GM21717 (cell line): ENCODE data around the gene OGFRL1.

ENCODE experiments used
- ATAC-seq: cut with Tn5 transposase; IDR thresholded peaks from one replicate; pipeline ENCODE4 v1.9.1; 2021; ENCODE audit warnings: mild to moderate bottlenecking, moderate library complexity; ENCODE audit not compliant: unreplicated experiment

The OGFRL1 gene

DNA sequence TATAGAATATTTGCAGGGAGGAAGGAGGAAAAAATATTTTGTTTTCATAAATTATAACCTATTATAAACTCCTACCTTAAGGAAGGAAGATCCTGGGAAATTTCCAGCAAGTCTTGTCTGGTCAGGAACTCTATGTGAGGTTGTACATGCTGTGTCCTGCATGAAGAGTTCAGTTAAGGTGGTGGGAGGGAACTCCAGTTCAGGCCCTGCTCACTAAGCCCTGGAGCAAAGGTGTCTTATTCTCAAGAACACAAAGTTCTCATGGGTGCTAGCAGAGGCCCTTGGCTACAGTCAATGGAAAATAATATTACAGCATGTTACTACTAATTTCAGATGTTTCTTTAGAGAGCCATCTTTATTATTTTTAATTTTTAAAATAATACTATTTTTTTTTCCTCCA lies 3.8 kb upstream of the OGFRL1 start:
- no peak for ATAC-seq

DNA sequence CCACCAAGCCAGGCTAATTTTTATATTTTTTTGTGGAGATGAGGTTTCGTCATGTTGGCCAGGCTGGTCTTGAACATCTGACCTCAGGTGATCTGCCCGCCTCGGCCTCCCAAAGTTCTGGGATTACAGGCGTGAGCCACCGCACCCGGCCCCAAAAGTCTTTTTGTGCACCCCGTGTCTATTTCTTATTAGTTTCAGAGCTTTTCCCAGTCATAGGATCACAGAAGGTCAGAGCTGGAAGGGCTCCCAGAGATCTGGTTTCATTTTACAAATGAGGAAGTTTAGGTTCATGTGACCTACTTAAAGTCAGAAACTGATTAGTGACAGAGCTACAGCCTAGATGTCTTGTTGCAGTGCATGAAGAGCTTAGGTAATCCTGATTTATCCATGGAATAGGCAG lies 1.6 kb upstream of the OGFRL1 start:
- no peak for ATAC-seq

DNA sequence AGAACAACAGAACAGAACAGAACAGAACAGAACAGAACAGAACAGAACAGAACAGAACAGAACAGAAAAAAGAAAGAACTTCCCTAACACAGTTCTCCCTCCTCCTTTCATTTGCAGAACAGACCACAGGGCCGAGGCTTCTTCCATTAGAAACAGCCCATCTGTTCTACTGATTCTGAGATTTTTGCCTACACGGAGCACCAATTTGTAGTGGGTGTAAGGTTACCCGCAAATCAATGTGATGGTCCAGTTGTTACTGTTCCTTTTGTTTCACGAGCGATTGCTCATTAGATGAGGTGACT lies 734 bp upstream of the OGFRL1 start:
- ATAC-seq: no peak

DNA sequence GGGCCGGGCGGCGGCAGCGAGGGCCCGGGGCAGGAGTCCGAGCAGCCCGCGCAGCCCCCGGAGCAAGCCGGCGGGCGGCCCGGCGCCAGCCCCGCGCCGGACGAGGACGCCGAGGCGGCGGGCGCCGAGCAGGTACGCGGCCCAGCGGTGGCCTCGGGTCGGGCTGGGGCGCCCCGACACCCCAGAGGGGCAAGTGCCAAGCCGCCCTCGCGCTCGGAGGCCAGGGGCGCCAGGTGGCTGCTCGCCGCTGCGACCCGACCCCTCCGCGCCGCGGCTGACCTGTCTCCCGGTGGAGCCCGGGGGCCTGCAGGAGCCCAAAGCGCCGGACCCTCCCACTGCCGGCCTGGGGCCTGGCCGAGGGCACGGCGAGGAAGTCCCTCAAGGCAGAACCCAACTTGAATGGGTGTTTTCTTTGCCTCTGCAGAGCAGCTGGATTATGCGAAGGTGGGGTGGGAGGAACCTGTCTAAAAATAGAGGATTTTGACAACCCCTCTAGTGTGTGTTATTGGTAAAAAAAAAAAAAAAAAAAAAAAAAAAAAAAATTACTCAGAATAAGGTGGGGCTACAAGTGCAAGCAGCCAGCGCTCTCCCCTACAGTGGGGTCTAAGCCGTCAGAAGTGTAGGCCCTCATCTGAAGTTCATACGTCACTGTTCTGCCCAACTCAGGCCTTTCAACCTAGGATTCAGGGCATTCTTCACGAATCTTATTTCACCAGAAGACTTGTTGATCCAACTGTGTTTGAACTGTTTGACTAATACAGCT lies 609 bp downstream of the OGFRL1 start:
- peak; percentile 31 for ATAC-seq

DNA sequence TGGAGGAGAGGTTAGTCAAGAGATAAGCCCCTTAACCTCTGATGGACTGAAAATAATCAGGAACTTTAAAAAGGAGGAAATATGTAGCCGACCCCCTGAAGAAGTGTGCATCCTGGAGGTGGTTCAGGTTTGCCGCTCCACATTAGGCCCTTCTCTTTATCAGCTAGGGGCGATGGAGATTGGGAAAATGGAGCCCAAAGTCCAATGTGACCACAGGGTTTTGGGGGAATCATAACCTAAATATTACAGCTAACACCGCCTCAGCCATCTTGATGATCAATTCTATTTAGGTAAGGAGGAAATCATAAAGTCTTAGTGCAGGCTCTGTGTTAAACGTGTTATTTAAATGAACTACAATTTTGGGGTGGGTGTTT lies 1.2 kb downstream of the OGFRL1 start:
- no peak for ATAC-seq

DNA sequence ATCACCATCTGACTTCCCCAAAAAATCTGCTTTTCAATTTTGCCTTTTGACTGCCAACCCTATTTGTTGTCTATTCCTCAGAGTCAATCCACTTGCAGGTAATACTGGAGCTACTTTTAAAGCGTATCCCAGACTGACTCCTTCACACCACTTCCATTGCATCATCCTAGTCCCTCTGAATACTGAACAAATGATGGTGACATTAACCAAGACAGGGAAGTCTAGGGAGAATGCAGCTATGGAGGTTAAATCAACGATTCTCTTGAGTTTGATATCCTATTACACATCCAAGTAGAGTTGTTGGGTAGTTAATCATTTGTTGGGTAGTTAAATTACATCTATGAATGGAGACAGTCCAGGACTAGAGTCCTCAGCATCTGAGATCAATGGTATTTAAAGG lies 2.0 kb downstream of the OGFRL1 start:
- no peak for ATAC-seq

DNA sequence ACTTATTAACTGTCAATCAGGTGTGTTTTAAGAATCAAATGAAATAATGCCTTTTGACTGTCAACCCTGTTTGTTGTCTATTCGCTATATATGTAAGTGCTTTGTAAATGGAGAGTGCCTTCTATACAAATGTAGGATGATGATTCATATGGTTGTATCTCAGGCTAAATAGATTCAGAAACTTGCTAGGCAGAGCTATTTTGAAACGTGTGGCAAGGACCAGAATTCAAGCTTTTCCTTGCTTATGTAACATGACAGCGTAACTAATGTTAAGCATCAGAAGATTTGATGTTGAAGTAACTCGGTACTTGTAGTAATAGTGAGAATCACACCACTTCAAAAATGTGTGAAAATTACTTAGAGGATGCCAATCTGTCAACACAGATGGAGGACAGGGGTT lies 3.4 kb downstream of the OGFRL1 start:
- no peak for ATAC-seq

DNA sequence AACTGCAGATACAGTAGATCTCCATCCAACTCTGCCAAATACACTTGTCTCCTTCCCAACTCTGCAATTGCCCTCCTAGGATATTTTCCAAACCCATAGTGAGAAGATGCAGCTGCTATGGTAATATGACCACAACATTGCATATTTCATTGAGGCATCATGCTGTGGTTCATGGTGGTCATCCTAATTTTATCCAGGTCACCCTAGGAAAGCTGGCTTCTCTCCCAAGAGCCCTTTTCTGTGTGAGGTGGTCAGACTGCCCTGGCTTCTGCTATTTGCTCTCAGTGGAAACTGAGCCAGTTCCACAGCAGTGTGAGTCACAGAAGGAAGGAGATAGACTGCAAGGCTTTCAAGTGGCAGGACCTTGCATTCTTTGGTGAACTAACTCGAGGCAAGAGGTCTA lies 5.5 kb downstream of the OGFRL1 start:
- no peak for ATAC-seq

DNA sequence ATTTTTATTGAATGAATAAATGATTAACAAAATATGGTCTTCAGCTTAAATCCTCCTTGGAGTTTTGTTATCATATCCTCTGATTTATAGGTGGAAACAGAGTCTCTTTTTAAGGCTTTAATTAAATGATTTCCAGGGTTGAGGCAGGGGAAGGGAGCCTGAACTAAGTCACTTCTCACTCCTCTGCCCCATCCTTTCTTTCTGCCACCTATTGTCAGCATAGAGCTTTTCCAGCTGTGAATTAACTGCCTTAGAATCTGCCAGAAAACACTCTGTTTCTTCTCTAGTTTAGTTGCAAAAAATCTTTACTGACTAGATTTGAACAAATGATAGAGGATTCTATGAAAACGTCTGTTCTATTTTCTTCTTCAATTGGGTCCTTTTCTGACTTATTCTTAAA lies 9.8 kb downstream of the OGFRL1 start:
- ATAC-seq: no peak

DNA sequence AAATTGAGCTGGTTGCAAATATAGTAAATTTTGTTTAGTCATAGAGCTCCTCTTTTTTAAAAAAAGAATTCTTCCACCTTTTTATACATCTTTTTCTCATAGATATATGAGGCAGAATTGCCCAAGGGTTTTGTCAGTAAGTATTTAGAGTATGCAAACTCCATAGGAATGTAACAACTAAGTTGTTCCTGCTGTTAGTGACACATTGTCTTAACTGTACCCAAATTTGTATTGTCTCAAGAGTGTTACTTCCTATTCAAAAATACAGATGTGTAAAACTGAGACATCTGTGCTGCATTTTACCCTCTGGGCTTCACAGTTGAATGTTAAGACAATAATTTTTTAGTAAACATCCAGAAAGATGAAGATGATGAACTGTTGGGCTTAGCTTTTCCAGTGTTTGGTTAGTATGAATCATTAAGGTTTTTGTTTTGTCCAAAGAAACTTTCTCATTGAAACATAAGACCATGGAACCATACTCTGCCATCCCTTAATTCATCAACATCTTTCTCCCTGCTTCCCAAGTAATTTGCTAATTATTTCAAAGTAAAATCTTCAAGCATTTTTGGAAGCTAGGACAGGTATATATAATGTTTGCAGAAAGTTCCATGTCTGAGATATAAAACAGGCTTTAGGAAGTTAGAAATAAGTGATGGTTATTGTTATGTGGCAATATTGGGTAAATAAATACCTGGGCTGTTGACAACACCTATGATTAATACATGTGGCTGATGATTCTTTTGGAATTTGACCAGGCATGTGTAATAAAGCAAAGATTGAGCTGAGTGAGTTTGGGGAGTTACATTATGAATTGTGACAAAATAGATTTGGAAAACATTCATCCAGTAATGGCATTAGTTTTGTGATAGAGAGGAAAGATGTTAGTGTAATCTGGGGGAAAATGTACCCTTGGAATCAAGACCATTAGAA lies 11.2 kb downstream of the OGFRL1 start:
- no peak for ATAC-seq

DNA sequence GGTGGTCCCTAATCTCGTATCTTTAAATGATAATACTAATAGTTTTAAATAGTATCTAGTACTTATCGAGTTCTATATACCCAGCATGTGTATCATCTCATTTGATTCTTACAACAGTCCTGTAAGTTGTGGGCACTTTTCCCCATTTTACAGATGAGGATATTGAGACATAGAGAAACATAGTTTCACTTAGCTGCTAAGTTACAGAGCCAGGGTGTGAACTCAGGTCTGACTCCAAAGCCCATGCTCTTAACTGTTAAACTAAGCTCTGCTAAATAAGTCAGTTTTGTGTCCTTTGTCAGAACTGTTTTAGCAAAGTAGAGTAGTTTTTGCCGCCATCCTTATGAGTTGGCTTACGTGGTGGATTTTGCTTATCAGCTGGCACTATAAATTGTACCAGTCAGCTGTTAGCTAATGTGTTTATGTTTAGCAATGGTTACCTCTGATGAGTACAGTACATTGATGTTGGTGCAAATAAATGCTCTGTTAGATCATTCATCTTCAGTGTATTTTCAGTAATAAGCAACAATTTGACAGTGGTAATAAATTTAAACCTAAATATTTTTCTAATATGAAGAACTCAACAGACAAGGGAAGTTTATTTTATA lies 12.1 kb downstream of the OGFRL1 start:
- no peak for ATAC-seq

DNA sequence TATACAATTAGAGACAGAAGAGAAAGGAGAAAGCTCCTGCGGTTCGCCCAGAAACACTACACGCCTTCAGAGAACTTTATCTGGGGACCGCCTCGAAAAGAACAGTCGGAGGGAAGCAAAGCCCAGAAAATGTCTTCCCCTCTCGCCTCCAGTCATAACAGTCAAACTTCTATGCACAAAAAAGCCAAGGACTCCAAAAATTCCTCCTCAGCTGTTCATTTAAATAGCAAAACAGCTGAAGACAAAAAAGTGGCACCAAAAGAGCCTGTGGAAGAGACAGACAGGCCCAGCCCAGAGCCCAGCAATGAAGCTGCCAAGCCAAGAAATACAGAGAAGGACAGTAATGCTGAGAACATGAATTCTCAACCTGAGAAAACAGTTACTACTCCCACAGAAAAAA lies 12.9 kb downstream of the OGFRL1 start:
- no peak for ATAC-seq

DNA sequence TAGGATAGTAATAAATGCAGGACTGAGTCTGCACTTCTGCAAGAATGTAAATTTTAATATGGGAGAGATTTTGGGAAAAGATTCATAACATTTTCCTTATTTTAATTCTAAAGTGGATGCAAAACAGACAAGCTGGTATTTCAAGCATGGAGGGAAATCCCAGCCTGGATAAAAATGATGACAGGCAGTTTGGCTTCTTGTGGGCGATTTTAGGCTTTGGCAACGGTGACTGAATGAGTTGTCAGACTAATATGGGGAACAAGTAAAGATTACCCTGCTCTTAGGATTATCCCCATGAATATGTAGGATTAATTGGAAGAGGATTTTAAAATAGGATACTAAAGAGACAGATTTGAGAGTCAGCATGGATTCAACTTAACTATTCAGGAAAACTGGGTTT lies 21.0 kb downstream of the OGFRL1 start:
- ATAC-seq: no peak

DNA sequence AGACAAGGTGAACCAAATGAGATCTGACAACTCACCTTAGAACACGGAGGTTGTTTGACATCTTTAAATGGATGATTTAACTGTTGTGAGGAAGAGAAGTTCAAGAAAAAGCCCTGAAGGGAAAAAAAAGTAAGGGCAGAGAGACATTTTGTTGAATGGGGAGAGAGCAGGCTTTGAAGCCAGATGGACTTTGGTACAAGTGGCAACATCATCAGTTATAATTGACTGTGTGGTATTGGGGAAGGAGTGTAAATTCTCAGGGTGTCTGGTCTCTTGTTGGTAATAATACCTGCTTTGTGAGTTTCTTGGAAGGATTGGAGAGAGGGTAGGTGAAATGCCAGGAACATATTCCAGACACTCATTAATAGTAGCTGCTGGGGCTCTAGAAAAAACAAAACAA lies 21.6 kb downstream of the OGFRL1 start:
- ATAC-seq: no peak

DNA sequence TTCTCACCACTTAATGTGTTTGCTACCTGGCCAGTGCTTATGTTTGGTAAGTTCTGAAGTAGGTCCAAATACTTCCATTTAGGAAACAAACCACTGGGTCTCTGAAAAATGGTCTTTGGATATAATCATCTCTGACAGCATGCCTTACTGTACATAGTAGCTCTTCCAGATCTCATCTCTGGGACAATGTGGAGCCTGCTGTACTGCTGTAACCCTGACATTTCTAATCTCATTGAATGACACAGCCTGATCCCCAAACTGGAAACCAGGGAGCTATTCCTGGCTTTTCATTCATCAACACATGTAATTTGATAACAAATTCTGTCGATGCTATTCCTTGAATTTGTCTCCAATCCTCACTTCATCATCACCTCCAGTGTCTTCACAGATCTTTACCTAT lies 23.5 kb downstream of the OGFRL1 start:
- no peak for ATAC-seq

DNA sequence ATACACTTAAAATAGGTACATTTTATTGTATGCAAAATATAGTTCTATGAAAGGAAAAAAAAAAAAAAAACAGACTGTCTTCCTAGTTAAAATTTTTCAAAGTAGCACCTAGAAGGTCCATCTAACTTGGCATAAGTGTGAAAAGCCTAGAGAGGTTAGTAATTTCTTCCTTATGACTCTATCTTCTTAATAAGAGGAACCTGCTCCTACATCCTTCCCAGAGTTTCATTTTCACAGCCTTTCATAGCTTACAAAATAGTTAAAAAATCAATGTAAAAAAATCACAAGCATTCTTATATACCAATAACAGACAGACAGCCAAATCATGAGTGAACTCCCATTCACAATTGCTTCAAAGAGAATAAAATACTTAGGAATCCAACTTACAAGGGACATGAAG lies 28.8 kb downstream of the OGFRL1 start:
- ATAC-seq: no peak

DNA sequence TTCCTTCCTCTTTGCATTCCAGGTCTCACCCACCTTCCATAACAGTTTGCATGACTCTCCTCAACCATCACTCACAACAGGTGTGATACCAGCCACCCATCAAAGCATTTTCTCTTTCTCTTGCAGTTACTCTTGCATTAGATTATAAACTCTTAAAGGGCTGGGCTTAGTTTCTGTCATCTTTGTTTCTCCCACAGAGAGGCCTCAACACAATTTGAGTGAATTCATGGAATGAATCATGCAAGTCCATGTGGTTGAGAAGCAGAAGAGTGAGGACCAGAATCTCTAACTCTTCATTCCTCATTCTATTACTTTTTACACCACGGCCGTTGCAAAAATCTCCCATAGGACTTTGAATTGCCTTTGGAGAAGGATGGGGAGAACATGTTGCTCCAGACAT lies 31.4 kb downstream of the OGFRL1 start:
- ATAC-seq: no peak

DNA sequence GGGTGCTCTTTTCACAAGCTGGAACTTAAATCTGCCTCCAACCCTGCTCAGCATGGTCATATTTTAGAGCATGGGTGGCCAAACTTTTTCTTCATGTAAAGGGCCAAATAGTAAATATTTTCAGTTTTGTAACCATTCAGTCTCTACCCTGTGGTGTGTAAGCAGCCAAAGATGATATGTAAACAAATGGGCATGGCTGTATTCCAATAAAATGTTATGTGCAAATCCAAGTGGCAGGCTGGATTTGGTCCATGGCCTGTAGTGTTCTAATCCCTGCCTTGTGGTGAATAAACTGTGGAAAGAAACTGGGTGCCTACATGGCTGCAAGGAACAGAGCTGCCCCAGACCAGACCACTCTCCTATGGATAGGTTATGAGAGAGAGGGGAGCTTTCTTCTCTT lies 32.7 kb downstream of the OGFRL1 start:
- ATAC-seq: no peak

DNA sequence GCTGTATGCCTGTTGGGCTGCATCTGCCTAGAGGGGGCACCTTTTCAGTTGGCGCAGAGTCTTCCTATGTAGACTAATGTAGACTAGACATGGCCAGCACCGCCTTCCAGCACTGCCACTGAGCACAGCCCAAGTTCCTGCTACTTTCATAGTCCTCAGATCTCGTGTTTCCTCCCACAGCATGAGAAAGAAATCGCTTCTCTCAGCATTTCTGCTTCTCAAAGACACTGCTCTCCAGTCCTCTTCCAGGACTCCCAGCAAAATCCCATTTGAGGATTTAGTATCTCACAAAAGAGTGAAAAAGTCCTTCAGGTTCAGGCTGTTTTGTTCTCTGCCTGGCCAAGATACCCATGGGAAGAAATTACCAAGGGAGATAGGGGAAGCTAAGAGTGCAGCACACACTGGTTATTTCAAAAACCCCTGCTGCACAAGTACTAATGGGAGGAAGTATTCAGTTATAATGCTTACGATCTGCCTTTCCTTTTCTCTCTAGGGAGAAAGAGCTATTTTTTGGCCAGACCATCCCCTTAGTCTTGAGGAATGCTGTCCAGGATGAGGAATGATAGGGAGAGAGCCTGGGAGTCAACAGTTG lies 35.7 kb downstream of the OGFRL1 start:
- ATAC-seq: no peak

DNA sequence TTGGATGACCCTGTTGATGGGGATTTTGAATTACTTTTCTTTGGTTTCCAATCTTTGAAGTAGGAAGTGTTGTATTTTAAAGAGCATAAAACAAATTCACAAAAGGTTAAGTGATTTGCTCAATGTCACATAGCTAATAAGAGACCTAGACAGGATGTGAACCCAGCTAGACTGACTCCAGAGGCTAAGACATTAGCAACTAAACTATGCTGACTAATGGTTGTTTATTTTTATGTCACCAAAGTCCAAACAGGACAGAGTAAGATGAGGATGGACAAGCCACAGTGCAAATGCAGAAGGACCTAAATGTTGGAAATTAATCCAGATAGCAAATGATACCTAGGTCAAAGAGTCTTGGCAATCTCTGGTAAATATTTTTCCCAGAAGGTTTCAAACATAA lies 38.0 kb downstream of the OGFRL1 start:
- ATAC-seq: no peak

DNA sequence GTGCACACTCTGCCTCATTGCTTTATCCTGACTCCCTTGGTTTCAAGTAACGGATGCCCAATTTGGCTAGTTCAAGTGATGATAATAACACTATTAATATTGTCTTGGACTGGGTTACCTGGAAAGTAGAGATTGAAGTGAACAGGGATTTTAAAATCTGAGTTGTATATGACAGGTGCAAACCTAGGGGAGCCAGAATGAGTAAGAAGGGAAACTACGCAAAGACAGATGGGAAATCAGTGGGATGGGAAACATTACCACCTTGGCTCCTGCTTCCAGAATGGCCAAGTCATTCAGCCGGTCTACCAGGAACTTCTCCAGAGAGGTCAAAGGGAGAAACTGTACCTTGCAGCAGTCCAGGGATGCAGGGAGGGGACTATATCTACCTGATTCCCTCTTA lies 41.9 kb downstream of the OGFRL1 start:
- no peak for ATAC-seq

DNA sequence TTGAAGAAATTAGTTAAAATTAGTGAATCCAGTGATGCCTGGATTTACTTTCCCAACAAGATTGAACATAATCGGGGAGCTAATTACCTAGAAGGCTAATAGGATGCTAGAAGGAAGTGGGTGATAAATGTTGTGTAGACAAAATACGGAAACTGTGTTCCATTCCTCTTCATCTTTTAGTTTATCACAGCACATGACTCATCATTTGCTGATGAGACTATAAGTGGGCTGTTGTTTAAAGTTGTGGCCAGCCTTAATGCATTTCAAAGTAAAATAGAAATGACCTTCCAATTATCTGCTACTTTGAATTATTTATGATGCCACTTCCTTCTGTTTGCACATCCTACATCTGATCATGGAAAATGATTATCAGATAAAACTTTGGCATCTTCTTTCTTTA lies 43.4 kb downstream of the OGFRL1 start:
- ATAC-seq: no peak
